Camera-type eye (tissue), 1 donor: Measurements from ENCODE around the gene SF1. TPM values are rescaled to one million over a fixed set of nuclear protein-coding genes. Genes with fewer than 3 reads are reported as not detected.

Experiments used
- total RNA-seq: library from RNA; depleted of rRNA; stranded (reverse); fragments of >200 nt; gene quantifications from one replicate; pipeline ENCODE4 v1.2.3, GENCODE V29; 2014

SF1 gene, protein sequence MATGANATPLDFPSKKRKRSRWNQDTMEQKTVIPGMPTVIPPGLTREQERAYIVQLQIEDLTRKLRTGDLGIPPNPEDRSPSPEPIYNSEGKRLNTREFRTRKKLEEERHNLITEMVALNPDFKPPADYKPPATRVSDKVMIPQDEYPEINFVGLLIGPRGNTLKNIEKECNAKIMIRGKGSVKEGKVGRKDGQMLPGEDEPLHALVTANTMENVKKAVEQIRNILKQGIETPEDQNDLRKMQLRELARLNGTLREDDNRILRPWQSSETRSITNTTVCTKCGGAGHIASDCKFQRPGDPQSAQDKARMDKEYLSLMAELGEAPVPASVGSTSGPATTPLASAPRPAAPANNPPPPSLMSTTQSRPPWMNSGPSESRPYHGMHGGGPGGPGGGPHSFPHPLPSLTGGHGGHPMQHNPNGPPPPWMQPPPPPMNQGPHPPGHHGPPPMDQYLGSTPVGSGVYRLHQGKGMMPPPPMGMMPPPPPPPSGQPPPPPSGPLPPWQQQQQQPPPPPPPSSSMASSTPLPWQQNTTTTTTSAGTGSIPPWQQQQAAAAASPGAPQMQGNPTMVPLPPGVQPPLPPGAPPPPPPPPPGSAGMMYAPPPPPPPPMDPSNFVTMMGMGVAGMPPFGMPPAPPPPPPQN
- total RNA-seq: 215 TPM

DNA sequence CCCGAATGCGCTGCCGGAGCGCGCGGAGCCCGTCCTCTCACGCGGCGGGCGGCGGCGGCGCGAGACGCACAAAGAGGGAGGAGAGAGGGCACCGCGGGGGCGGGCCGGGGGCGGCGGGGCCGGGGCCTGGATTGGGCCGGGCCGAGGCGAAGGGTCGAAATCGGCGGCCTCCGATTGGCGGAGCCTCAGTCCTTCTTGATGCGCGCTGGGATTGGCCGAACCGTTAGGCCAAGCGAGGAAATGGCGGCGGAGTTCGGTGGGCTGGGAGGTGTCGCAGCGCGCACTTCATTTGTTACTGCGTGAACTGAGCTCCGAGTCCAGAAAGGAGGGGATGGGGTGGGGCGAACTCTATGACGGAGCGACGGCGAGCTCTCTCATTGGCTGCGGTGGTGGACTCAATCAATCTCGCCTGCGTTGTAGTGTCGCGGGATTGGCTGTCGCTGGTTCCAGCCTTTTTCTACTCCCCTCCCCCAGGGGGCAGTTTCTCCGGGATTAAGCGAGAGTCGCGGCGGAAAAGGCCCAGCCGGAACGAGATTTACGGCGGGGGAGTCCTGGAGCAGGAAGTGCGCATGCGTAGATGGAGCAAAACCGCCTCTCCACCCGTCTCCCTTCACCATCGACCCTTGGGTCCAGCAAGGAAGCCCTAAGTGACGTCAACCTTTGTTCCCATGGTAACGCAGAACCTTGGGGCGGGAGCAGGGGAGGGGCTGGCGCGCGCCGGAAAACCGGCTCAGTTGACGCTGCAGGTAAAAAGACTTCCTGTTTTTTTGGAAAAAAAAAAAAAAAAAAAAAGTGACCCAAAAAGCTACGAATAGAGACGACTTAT, at the start of gene SF1:
Gene SF1 (minus strand): TSS at position 70 of the 826 bp plus-strand sequence. CDS start 150 bp downstream, outside the sequence.

DNA sequence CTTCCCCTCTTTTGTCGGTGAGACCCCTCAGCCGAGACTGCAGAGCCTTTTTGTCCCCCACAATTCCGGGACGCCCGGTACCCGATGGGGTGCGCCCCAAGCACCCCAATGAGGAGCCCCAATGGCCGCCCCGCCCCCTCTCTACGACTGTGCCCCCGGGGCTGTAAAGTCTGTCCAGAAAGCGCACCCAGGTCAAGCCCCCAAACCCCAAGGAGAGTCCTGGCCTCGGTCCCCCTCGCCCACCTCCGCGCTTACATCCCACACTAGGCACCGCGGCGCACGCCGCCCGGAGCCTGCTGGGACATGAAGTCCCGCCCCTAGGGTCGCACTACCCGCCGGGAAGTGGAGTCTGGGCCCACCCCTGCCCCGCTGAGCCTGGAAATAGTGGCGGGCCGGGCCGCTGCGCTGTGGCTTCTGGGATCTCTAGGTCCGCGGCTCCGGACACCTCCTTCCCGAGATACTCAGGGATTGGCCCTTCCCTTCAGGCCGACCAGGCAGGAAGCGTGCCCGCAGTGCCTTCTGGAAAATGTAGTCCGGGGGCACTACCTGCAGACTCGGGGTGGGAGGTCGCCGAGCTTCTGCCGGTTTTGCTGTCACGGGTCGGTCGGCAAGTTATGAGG, 32.0 kb upstream of the SF1 start, which contains the start of gene MEN1:
Gene MEN1 (minus strand): TSS at position 281 of the 620 bp plus-strand sequence. CDS start 442 bp downstream, outside the sequence.

DNA sequence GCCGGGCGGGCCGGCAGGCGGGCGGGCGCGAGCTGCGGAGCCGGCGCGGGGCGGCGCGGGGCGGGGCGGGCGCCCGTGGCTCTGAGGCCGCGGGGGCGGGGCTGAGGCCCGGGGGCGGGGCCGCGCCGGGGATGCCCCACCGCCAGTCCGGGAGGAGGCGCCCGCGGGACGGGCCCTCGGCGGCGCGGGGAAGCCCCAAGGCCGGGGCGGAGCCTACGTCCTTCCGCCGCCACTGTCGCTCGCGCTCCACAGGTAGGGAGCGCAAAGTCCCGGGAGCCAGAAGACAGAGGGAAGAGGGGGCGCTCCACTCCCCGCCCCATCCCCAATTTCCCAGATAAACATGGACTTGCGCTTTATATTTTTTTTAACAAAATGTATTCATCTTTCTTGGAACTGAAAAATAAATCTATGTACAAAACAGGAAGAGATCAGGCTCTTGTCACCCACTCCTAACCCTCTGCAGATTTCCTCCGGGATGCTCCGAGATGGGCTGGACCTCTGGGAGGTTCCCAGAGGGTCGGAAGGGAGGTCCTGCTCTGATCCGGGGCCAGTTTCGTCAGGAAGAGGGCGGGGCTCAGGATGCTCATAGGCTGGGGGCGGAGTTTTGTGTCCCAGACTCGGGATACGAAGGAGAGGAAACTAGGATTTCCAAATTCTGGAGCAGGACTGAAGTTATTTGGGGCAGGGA, 25.0 kb upstream of the SF1 start, which contains the start of gene MAP4K2:
Gene MAP4K2 (minus strand): TSS at position 57 of the 688 bp plus-strand sequence. CDS start 65 bp downstream, outside the sequence.

DNA sequence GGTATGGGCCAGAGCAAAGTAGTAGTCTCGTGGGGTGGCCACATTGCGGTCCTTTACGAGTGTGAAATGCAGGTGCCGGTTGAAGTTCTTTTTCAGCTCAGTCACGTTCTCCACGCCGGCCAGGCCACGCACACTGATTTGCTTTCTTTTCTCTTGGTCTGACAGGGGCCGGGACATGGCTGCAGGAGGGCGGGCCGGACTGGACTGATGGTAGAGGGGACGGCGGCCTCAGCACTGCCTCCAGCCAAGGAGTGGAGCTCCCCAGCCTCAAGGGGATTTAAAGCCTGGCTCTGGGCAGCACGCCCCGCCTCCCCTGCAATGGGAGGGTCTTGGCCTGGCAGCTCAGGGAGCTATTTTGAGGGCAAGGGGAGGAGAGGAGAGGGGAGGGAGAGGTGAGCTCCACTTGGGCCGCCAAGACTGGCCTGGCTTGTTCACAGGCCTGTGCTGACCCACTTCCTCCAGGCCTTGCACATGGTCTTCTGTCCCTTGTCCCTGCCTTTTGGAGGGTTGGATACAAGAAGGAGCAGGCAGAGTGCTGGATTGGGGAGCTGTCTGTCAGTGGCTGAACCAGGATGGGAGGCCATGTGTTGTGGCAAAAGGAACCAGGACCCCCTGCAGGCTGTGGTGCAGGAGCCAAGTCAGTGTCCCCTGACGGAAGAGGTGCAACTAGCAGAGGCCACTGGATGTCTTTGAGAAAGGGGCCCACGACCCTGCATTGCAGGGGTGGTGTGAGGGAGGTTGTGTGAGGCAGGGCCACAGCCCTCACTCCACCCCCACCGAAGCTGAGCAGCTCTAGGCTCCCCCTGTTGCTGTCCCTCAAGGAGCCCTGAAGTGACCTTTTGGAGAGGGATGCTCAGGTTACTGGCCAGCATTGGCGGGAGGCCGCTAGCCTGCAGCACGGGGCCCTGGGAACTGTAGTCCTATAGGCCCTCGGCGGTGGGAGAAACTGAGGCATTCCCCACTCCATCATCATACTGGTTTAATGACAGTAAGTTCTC, 18.3 kb downstream of the SF1 start, which contains the start of gene PYGM:
Gene PYGM (minus strand): TSS at position 253 of the 998 bp plus-strand sequence. CDS start 76 bp downstream, at position 177.

DNA sequence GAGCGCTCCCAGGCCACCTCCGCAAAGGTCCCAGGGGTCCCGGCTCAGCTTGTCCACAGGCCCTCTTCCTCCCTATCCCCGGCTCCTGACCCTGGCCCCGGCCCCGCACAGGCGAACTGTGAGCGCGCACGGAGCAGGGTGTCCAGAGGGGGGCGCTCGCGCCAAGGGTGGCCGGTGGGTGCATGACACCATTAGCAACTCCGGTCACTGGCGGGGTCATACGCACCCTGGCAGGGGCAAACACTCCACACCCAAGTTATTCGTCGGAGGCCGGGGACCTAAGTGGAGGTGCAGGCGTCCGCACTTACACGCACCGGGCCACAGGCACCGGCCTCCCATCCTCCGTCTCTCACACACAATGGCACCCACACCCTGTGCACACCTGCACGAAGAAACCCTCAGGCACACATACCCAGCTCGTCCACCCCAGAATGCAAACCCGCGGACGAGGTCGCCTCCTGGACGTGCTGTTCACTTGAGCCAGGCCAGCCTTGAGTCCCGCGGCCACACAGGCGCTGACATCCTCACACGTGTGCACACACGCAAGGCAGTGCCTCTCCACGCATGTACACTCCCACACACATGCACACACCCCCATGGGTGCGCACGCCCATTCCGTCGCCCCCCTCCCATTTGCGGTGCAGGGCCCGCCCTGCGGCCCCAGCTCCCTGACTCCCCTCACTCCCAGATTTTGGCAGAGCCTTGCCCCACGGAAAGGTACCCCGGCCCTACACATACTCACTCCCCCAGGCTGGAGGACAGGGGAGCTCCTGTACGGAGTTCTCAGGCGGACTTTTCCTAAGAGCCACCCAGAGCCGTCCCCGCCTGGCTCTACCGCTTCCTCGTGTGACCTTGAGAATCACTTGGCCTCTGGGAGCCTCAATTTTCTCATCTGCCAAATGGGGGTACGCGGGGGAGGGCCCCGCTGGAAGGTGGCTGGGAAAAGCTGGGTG, 34.5 kb downstream of the SF1 start, which contains the start of gene RASGRP2:
Gene RASGRP2 (minus strand): TSS at position 552 of the 953 bp plus-strand sequence. CDS start 1,276 bp downstream, outside the sequence.

DNA sequence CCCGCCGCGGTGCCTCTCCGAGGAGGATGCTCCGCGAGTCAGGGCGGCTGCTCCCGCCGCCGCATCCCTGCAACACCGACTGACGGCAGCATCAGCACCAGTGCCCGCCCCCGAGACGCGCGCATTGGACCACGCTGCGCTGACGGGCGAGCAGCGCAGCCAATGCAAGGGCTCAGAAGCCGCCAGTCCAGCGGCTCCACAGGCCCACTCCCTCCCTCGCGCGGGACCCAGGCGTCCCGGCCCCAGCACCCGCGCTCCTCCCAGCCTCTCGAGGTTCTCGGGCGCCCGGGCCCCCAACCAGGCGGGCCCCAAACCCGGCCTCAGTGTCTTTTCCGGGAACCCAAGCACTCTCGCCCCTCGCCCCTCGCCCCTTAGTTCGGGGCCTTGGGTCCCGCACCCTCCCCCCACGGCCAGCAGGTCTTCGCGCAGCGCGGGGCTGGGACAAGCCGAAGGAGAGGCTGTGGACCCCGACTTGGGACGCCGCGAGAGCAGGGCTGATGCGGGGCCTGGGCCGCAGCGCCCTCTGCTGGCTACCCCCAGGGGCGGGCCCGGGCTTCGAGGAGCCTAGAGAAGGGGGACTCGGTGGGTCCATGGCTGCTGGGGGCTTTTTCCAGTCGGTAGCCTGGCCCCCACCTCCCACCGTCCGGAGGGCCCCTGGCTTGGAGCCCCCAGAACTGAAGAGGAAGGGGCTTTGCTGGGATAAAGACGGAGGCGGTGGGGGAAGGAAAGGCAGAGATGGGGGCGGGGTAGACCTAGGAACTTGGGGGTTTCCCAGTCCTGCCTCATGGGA, 55.0 kb downstream of the SF1 start, which contains the start of gene NRXN2:
Gene NRXN2 (minus strand): TSS at position 81 of the 790 bp plus-strand sequence. CDS start 9,498 bp downstream, outside the sequence.

Other genes with a start within 250 kb of the SF1 start
- gene SLC22A11, start 222.6 kb downstream of the SF1 start, total RNA-seq: 0.16 TPM
- gene SLC22A12, start 187.3 kb downstream of the SF1 start, total RNA-seq: not detected
- 83.9 TPM for gene NRXN2, start 55.3 kb downstream of the SF1 start, total RNA-seq
- gene RASGRP2, start 34.4 kb downstream of the SF1 start, total RNA-seq: 10.9 TPM
- gene PYGM, start 18.6 kb downstream of the SF1 start, total RNA-seq: 24.2 TPM
- gene MAP4K2, start 24.7 kb upstream of the SF1 start, total RNA-seq: 15.7 TPM
- gene MEN1, start 32.0 kb upstream of the SF1 start, total RNA-seq: 24.4 TPM
- gene CDC42BPG, start 66.1 kb upstream of the SF1 start, total RNA-seq: 2.4 TPM
- 64.3 TPM for gene EHD1, start 100.1 kb upstream of the SF1 start, total RNA-seq
- gene ATG2A, start 138.7 kb upstream of the SF1 start, total RNA-seq: 15.8 TPM
- gene PPP2R5B, start 146.1 kb upstream of the SF1 start, total RNA-seq: 23.0 TPM
- gene GPHA2, start 157.4 kb upstream of the SF1 start, total RNA-seq: not detected
- not detected for gene MAJIN, start 193.6 kb upstream of the SF1 start, total RNA-seq
- 0.16 TPM for gene BATF2, start 218.4 kb upstream of the SF1 start, total RNA-seq
- 76.0 TPM for gene ARL2, start 235.6 kb upstream of the SF1 start, total RNA-seq
- gene SNX15, start 248.9 kb upstream of the SF1 start, total RNA-seq: 15.1 TPM